Middle frontal gyrus (tissue), 1 donor: Measurements from ENCODE around the gene KRT2.

Experiments
- DNase-seq: peaks from one replicate; pipeline ENCODE4 v3.0.0-alpha.2; 2015; ENCODE audit warnings: low spot score; ENCODE audit errors: extremely low spot score

Gene KRT2

GRCh38 chr12:52667509-52667908 is 15.5 kb upstream of the KRT2 start:
- no peak for DNase-seq

GRCh38 chr12:52666471-52666870 is 14.5 kb upstream of the KRT2 start:
- DNase-seq: no peak

GRCh38 chr12:52663420-52663819 is 11.4 kb upstream of the KRT2 start:
- DNase-seq: no peak

- DNase-seq: no peak
These were observed 10.9 kb upstream of the KRT2 start for GRCh38 chr12:52662918-52663229.

GRCh38 chr12:52662093-52662917 is 10.3 kb upstream of the KRT2 start:
- DNase-seq: no peak

GRCh38 chr12:52661668-52662067 is 9.7 kb upstream of the KRT2 start:
- DNase-seq: no peak

- no peak for DNase-seq
These were observed 9.0 kb upstream of the KRT2 start for GRCh38 chr12:52660934-52661499.

- DNase-seq: no peak
These were observed 7.9 kb upstream of the KRT2 start for GRCh38 chr12:52659951-52660350.

- no peak for DNase-seq
These were observed 7.4 kb upstream of the KRT2 start for GRCh38 chr12:52659395-52659794.

GRCh38 chr12:52658196-52658595 is 6.2 kb upstream of the KRT2 start:
- no peak for DNase-seq

GRCh38 chr12:52657250-52657902 is 5.4 kb upstream of the KRT2 start:
- DNase-seq: no peak

GRCh38 chr12:52656616-52657015 is 4.6 kb upstream of the KRT2 start:
- DNase-seq: no peak

GRCh38 chr12:52655720-52656124 is 3.7 kb upstream of the KRT2 start:
- no peak for DNase-seq

GRCh38 chr12:52655251-52655650 is 3.2 kb upstream of the KRT2 start:
- DNase-seq: no peak

GRCh38 chr12:52650520-52651081 is 1.4 kb downstream of the KRT2 start:
- no peak for DNase-seq

GRCh38 chr12:52649066-52649465 is 2.9 kb downstream of the KRT2 start:
- no peak for DNase-seq

GRCh38 chr12:52648012-52648550 is 3.9 kb downstream of the KRT2 start:
- no peak for DNase-seq

- DNase-seq: no peak
These were observed 4.4 kb downstream of the KRT2 start for GRCh38 chr12:52647601-52648000.

GRCh38 chr12:52646613-52647012 is 5.4 kb downstream of the KRT2 start:
- no peak for DNase-seq

- DNase-seq: no peak
These were observed 6.0 kb downstream of the KRT2 start for GRCh38 chr12:52645982-52646381.

GRCh38 chr12:52645120-52645761 is 6.8 kb downstream of the KRT2 start:
- DNase-seq: no peak

GRCh38 chr12:52644078-52644415 is 8.0 kb downstream of the KRT2 start:
- DNase-seq: no peak
